Kidney (tissue), 14 donors: ENCODE results near the gene KIF20A. TPM values are rescaled to one million over a fixed set of nuclear protein-coding genes. Genes with fewer than 3 reads are reported as not detected.

Experiments
- DNase-seq, 5 donors: peaks; one replicate each; pipeline ENCODE4 v3.0.0-alpha.2; 2013 to 2020
- FAIRE-seq: peaks from 2 replicates; lab custom pipeline; 2012; peaks lifted over from hg19 to GRCh38; lab: Jason Lieb, UNC
- H3K27ac ChIP-seq, 2 donors: one replicate each; pipeline ENCODE4 v1.7.0; 2013; ENCODE audit warnings: low read depth in 2 of 2, low read length in 2 of 2, inconsistent platforms in 1 of 2
- H3K27me3 ChIP-seq: one replicate; pipeline ENCODE4 v1.7.1; 2013; ENCODE audit warnings: low read length, inconsistent platforms; ENCODE audit not compliant: control insufficient read depth, insufficient read depth
- H3K36me3 ChIP-seq, 3 donors: one replicate each; pipeline versions ENCODE4 v1.7.0 to v1.7.1; 2013; ENCODE audit warnings: low read length in 3 of 3, control low read depth in 1 of 3, inconsistent platforms in 1 of 3; ENCODE audit not compliant: insufficient read depth in 3 of 3, control insufficient read depth in 2 of 3
- H3K4me1 ChIP-seq, 3 donors: one replicate each; pipeline versions ENCODE4 v1.7.0 to v1.7.1; 2013; ENCODE audit warnings: low read length in 3 of 3, inconsistent platforms in 1 of 3, low read depth in 1 of 3; ENCODE audit not compliant: control insufficient read depth in 2 of 3, insufficient read depth in 2 of 3
- H3K4me3 ChIP-seq, 3 donors: one replicate each; pipeline versions ENCODE4 v1.7.0 to v1.8.1; 2013; ENCODE audit warnings: low read length in 3 of 3, control low read depth in 1 of 3, inconsistent platforms in 1 of 3
- H3K9ac ChIP-seq, 3 donors: one replicate each; pipeline versions ENCODE4 v1.7.0 to v1.7.1; 2013; ENCODE audit warnings: low read length in 3 of 3, control low read depth in 1 of 3, inconsistent platforms in 1 of 3
- H3K9me3 ChIP-seq, 3 donors: one replicate each; pipeline versions ENCODE4 v1.7.0 to v1.7.1; 2013; ENCODE audit warnings: low read length in 3 of 3, control low read depth in 1 of 3, inconsistent platforms in 1 of 3; ENCODE audit not compliant: control insufficient read depth in 2 of 3, insufficient read depth in 1 of 3
- CTCF ChIP-seq: IDR thresholded peaks from 3 replicates; pipeline ENCODE4 v1.5.1; 2012; ENCODE audit warnings: mild to moderate bottlenecking, moderate library complexity, borderline replicate concordance; ENCODE audit not compliant: insufficient read depth; ENCODE audit errors: extremely low read depth
- intact Hi-C: fragments of 100-400 bp; cut with DNase I; formaldehyde crosslinking; loops from one replicate; pipeline ENCODE4 v1.11.1; 2022
- polyA plus RNA-seq: library from polyadenylated mRNA; stranded (reverse); fragments of 350-450 nt; fragmentation: Illumina TruSeq; extraction: RNeasy Lipid Tissue Mini Kit (QIAGEN cat#74804); gene quantifications from one replicate; pipeline ENCODE4 v1.2.3, GENCODE V29; 2014; ENCODE audit warnings: low read depth, low replicate concordance; ENCODE audit not compliant: insufficient read depth
- total RNA-seq: library from RNA; stranded (reverse); fragmentation: NEBNext Ultra II Directional; extraction: Animal tissue kit (Norgen Biotek cat#: 25700); gene quantifications from one replicate; pipeline ENCODE4 v1.2.1, GENCODE V29; 2021
- donor health status: control.
- donor health status: control.
- donor health status: control.
- donor health status: control.
- donor health status: control.
- donor health status: DM: yes; HTN: yes; CAD: no.
- donor health status: Normal renal cell carcinoma (clear cell type).

Gene KIF20A
- total and polyA plus RNA-seq, 2 donors from 2014 or later = 0.22 to 0.63 TPM

- Histone ChIP-seq H3K9ac (no peak overlapping the region), H3K27ac (no peak overlapping the region), H3K4me3 (no peak overlapping the region), H3K9me3 (no peaks in the 10 kb centered on the region), H3K4me1 (no peaks in the 10 kb centered on the region), H3K36me3 (no peaks in the 10 kb centered on the region), H3K27me3 (no peaks in the 10 kb centered on the region)
- intact Hi-C loops = no loop called here
- TF ChIP-seq CTCF = no peak
- DNase-seq (no peak), FAIRE-seq (no peak)
Measured at GRCh38 chr5:138234651-138235050, 55.7 kb downstream of the KIF20A start.

Other genes with a start within 250 kb of the KIF20A start
- 41.8 TPM for gene FAM13B, start 146.0 kb upstream of the KIF20A start, total RNA-seq
- gene FAM13B, start 146.0 kb upstream of the KIF20A start, polyA plus RNA-seq = 7.6 TPM
- not detected for gene WNT8A, start 95.1 kb upstream of the KIF20A start, total RNA-seq
- not detected for gene WNT8A, start 95.1 kb upstream of the KIF20A start, polyA plus RNA-seq
- 20.6 TPM for gene NME5, start 39.7 kb upstream of the KIF20A start, total RNA-seq
- gene NME5, start 39.7 kb upstream of the KIF20A start, polyA plus RNA-seq = 30.2 TPM
- 54.5 TPM for gene BRD8, start 482 bp upstream of the KIF20A start, total RNA-seq
- gene BRD8, start 482 bp upstream of the KIF20A start, polyA plus RNA-seq = 32.1 TPM
- 28.3 TPM for gene CDC23, start 34.2 kb downstream of the KIF20A start, total RNA-seq
- 17.6 TPM for gene CDC23, start 34.2 kb downstream of the KIF20A start, polyA plus RNA-seq
- gene GFRA3, start 95.5 kb downstream of the KIF20A start, total RNA-seq = 0.41 TPM
- gene GFRA3, start 95.5 kb downstream of the KIF20A start, polyA plus RNA-seq = 1.0 TPM
- 0.25 TPM for gene CDC25C, start 152.7 kb downstream of the KIF20A start, total RNA-seq
- not detected for gene CDC25C, start 152.7 kb downstream of the KIF20A start, polyA plus RNA-seq
- 18.9 TPM for gene FAM53C, start 159.2 kb downstream of the KIF20A start, total RNA-seq
- 8.1 TPM for gene FAM53C, start 159.2 kb downstream of the KIF20A start, polyA plus RNA-seq
- gene KDM3B, start 173.6 kb downstream of the KIF20A start, total RNA-seq = 69.6 TPM
- 18.5 TPM for gene KDM3B, start 173.6 kb downstream of the KIF20A start, polyA plus RNA-seq